HEK293T (cell line): ENCODE results near the gene TREX2.

ENCODE experiments used
- ARNT ChIP-seq: fragments of 450-650 bp; IDR thresholded peaks from 2 replicates; pipeline ENCODE4 v1.6.1; 2017; ENCODE audit warnings: mild to moderate bottlenecking
- BHLHE40 ChIP-seq: fragments of 450-650 bp; IDR thresholded peaks from 2 replicates; pipeline ENCODE4 v1.6.1; 2016; ENCODE audit warnings: mild to moderate bottlenecking, moderate library complexity, borderline replicate concordance
- CTBP1 ChIP-seq: fragments of 450-650 bp; IDR thresholded peaks from 2 replicates; pipeline ENCODE4 v1.6.1; 2016; ENCODE audit warnings: borderline replicate concordance
- NFRKB ChIP-seq: fragments of 450-650 bp; IDR thresholded peaks from 2 replicates; pipeline ENCODE4 v1.6.1; 2016; ENCODE audit warnings: mild to moderate bottlenecking, moderate library complexity
- TF ChIP-seq, protein P1 (sequence below): fragments of 450-650 bp; IDR thresholded peaks from 2 replicates; pipeline ENCODE4 v1.6.1; 2016

DNA sequence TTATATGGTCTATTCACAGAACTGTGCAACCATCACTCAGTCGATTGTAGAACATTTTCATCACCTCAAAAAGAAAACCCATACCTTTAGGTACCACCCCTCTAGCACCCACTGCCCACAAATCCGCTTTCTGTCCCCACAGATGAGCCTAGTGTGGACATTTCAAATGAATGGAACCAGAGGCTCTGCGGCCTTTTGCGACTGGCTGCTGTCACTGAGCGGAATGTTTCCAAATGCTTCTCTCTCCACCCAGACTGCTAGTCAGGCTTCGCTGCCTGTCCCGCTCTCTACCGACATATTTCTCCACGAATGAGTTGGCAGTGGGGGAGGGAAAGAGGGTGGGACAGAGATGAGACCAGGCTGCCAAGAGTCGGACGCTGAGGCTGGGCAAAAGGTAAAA lies 47.2 kb upstream of the TREX2 start:
- no peak for TF ChIP-seq ARNT
- TF ChIP-seq BHLHE40: no peak
- TF ChIP-seq, protein P1, sequence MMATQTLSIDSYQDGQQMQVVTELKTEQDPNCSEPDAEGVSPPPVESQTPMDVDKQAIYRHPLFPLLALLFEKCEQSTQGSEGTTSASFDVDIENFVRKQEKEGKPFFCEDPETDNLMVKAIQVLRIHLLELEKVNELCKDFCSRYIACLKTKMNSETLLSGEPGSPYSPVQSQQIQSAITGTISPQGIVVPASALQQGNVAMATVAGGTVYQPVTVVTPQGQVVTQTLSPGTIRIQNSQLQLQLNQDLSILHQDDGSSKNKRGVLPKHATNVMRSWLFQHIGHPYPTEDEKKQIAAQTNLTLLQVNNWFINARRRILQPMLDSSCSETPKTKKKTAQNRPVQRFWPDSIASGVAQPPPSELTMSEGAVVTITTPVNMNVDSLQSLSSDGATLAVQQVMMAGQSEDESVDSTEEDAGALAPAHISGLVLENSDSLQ: no peak
- TF ChIP-seq NFRKB: no peak
- no peak for TF ChIP-seq CTBP1
